A549 (cell line): Measurements from ENCODE around the gene PRR23E. TPM values are rescaled to one million over a fixed set of nuclear protein-coding genes. Genes with fewer than 3 reads are reported as not detected.

Experiments
- ATAC-seq, 2 experiments: fragments of 200-7000 bp in 1 of 2; fragments of >200 bp in 1 of 2; cut with Nextera tagmentation in 1 of 2; cut with Tn5 transposase in 1 of 2; 3 replicates each; pipeline versions ENCODE4 v1.8.0 to v1.9.1; 2018 to 2020; ENCODE audit warnings: mild to moderate bottlenecking in 1 of 2, moderate library complexity in 1 of 2
- CTCF ChIA-PET: fragments of 300-600 bp; sonication (Branson Sonifier 250); formaldehyde crosslinking; extraction: SDS; loops from one replicate; lab custom pipeline; 2021; ENCODE audit warnings: antibody characterized with exemption, inconsistent platforms; lab: Yijun Ruan, JAX
- POLR2A ChIA-PET: fragments of 350-600 bp; formaldehyde crosslinking; extraction: SDS; loops from one replicate; lab custom pipeline; 2021; ENCODE audit warnings: antibody characterized with exemption, inconsistent platforms; lab: Yijun Ruan, JAX
- DNase-seq, 2 experiments: peaks; one replicate each; pipeline versions ENCODE4 v3.0.0 to v3.0.0-alpha.2; 2011 to 2016; ENCODE audit warnings: low read depth in 1 of 2, low spot score in 1 of 2
- FAIRE-seq: peaks from 2 replicates; lab custom pipeline; 2011; peaks lifted over from hg19 to GRCh38; lab: Jason Lieb, UNC
- H3K27ac ChIP-seq, 2 experiments: fragments of >200 bp; sonication (Bioruptor Twin); formaldehyde crosslinking; 3 replicates each; pipeline ENCODE4 v1.5.1; 2016 to 2017
- H3K4me1 ChIP-seq: fragments of >200 bp; sonication (Bioruptor Twin); formaldehyde crosslinking; 3 replicates; pipeline ENCODE4 v1.6.1; 2016
- H3K4me2 ChIP-seq: fragments of >200 bp; sonication (Bioruptor Twin); formaldehyde crosslinking; 3 replicates; pipeline ENCODE4 v1.6.1; 2016
- H3K4me3 ChIP-seq: fragments of >200 bp; sonication (Bioruptor Twin); formaldehyde crosslinking; 3 replicates; pipeline ENCODE4 v1.5.1; 2016
- H3K9me3 ChIP-seq: fragments of >200 bp; sonication (Bioruptor Twin); formaldehyde crosslinking; 3 replicates; pipeline ENCODE4 v1.6.1; 2016
- ATOH8 ChIP-seq: fragments of 250-450 bp; sonication (Bioruptor Pico); IDR thresholded peaks from 2 replicates; pipeline ENCODE4 v1.5.0; 2020; ENCODE audit warnings: low read depth, mild to moderate bottlenecking, moderate library complexity
- CEBPB ChIP-seq, 2 experiments: fragments of >200 bp in 1 of 2; sonication (Bioruptor Twin) in 1 of 2; formaldehyde crosslinking in 1 of 2; IDR thresholded peaks; 2 replicates each; pipeline ENCODE4 v1.6.1; 2012 to 2016
- CTCF ChIP-seq: fragments of >200 bp; sonication (Bioruptor Twin); formaldehyde crosslinking; IDR thresholded peaks from 3 replicates; pipeline ENCODE4 v1.5.1; 2016
- EP300 ChIP-seq, 2 experiments: fragments of >200 bp; sonication (Bioruptor Twin); formaldehyde crosslinking; IDR thresholded peaks; 2 replicates in 1 of 2; 3 replicates in 1 of 2; pipeline ENCODE4 v1.6.1; 2016 to 2017
- FOSL2 ChIP-seq, 2 experiments: fragments of 450-650 bp in 1 of 2; fragments of >200 bp in 1 of 2; sonication (Bioruptor Twin) in 1 of 2; formaldehyde crosslinking; IDR thresholded peaks; 2 replicates each; pipeline versions ENCODE4 v1.5.0 to v1.6.1; 2016 to 2020; ENCODE audit warnings: mild to moderate bottlenecking in 1 of 2, moderate library complexity in 1 of 2
- HEYL ChIP-seq: fragments of 250-450 bp; sonication (Bioruptor Pico); IDR thresholded peaks from 2 replicates; pipeline ENCODE4 v1.8.0; 2021; ENCODE audit warnings: mild to moderate bottlenecking, moderate library complexity
- HMGXB4 ChIP-seq: fragments of 250-450 bp; sonication (Bioruptor Pico); IDR thresholded peaks from 2 replicates; pipeline ENCODE4 v1.5.0; 2021; ENCODE audit warnings: mild to moderate bottlenecking, moderate library complexity, borderline replicate concordance
- HOXA7 ChIP-seq: fragments of 250-450 bp; sonication (Bioruptor Pico); IDR thresholded peaks from 2 replicates; pipeline ENCODE4 v1.5.0; 2020; ENCODE audit warnings: mild to moderate bottlenecking, moderate library complexity
- NPAS2 ChIP-seq: fragments of 250-450 bp; sonication (Bioruptor Pico); IDR thresholded peaks from 2 replicates; pipeline ENCODE4 v1.8.0; 2022; ENCODE audit warnings: mild to moderate bottlenecking, moderate library complexity, borderline replicate concordance
- PBX3 ChIP-seq: IDR thresholded peaks from 2 replicates; pipeline ENCODE4 v1.6.1; 2012
- POLR2A ChIP-seq: IDR thresholded peaks from 2 replicates; pipeline ENCODE4 v1.6.1; 2012; ENCODE audit warnings: mild to moderate bottlenecking, low read length
- POLR2AphosphoS2 ChIP-seq: conservative IDR thresholded peaks from 2 replicates; pipeline ENCODE4 v1.6.1; 2012; ENCODE audit warnings: low read length, improper control_type of control experiment, inconsistent platforms
- RARB ChIP-seq: fragments of 250-450 bp; sonication (Bioruptor Pico); IDR thresholded peaks from 2 replicates; pipeline ENCODE4 v1.8.0; 2021; ENCODE audit warnings: mild to moderate bottlenecking, moderate library complexity
- RCOR1 ChIP-seq: fragments of 150-350 bp; IDR thresholded peaks from 2 replicates; pipeline ENCODE4 v1.6.1; 2014; ENCODE audit warnings: antibody characterized with exemption, low read length, low read depth
- REST ChIP-seq: fragments of 200-600 bp; sonication (generic); IDR thresholded peaks from 2 replicates; pipeline ENCODE4 v1.6.1; 2016; ENCODE audit warnings: antibody characterized with exemption, mild to moderate bottlenecking, moderate library complexity
- SMC3 ChIP-seq: fragments of >200 bp; sonication (Bioruptor Twin); formaldehyde crosslinking; IDR thresholded peaks from 3 replicates; pipeline ENCODE4 v1.6.1; 2018; ENCODE audit warnings: inconsistent platforms
- SREBF2 ChIP-seq: fragments of 450-650 bp; IDR thresholded peaks from 2 replicates; pipeline ENCODE4 v1.6.1; 2014; ENCODE audit warnings: mild to moderate bottlenecking, moderate library complexity
- ZNF302 ChIP-seq: fragments of 250-450 bp; sonication (Bioruptor Pico); IDR thresholded peaks from 2 replicates; pipeline ENCODE4 v1.9.0; 2021; ENCODE audit warnings: inconsistent platforms, mild to moderate bottlenecking, moderate library complexity
- WGBS: methylation state at CpG from one replicate; pipeline ENCODE4 v1.1.6; 2017; ENCODE audit errors: missing lambda C conversion rate; 5-methylcytosine and 5-hydroxymethylcytosine counted together
- polyA plus RNA-seq, 4 experiments: library from polyadenylated mRNA; depleted of rRNA in 3 of 4; stranded (reverse); fragments of >200 nt; fragmentation: RNase III in 1 of 4; extraction: RNeasy Plus Mini Kit Qiagen cat#74134 plus additional on column Dnase treatment in 1 of 4; gene quantifications; 2 replicates in 3 of 4; 3 replicates in 1 of 4; pipeline ENCODE4 v1.2.3, GENCODE V29; 2011 to 2017

PRR23E gene
- polyA plus RNA-seq, 2 of the 4 experiments (the other 2 are of a cell fraction): not detected

GRCh38 chr3:127194601-127195187 lies 1.8 kb downstream of the PRR23E start (continued):
- TF ChIP-seq REST: no peak
- TF ChIP-seq, all 56 proteins: peak for 0

GRCh38 chr3:127195417-127195816 lies 2.5 kb downstream of the PRR23E start:
- Histone ChIP-seq H3K4me2 (no peak overlapping the region), H3K27ac (no peak overlapping the region), H3K4me1 (no peaks in the 10 kb centered on the region), H3K4me3 (no peak overlapping the region), H3K9me3 (peaks cover 4% of the 10 kb centered on the region; the same call in 1 of the 3 replicates)
- 28% methylated on average over 6 of the region's 6 CpGs for WGBS
- no peak for FAIRE-seq
- no peak for ATAC-seq
- POLR2A ChIA-PET: no interaction called here
- no peak for TF ChIP-seq NPAS2 (CRISPR knock-in tag)
- TF ChIP-seq ATOH8 (CRISPR knock-in tag): no peak
- TF ChIP-seq RCOR1: no peak
- no peak for TF ChIP-seq FOSL2 (IDR thresholded peaks at IDR 0.05)
- TF ChIP-seq FOSL2 (CRISPR knock-in tag; IDR thresholded peaks at IDR 0.05): no peak
- TF ChIP-seq EP300 (IDR thresholded peaks at IDR 0.05): no peak
- TF ChIP-seq HOXA7 (CRISPR knock-in tag): no peak
- TF ChIP-seq POLR2A: no peak
- no peak for TF ChIP-seq SREBF2
- no peak for TF ChIP-seq SMC3
- TF ChIP-seq HEYL (CRISPR knock-in tag): no peak
- no peak for TF ChIP-seq ZNF302 (CRISPR knock-in tag)
- TF ChIP-seq CTCF: no peak
- DNase-seq: no peak
- CTCF ChIA-PET: interaction anchor here (1.6 kb wide), 1 partner anchor 18 kb away, joined by 3 read pairs; no protein-coding TSS in a partner anchor

GRCh38 chr3:127196002-127196401 lies 3.1 kb downstream of the PRR23E start:
- TF ChIP-seq HOXA7 (CRISPR knock-in tag): no peak
- no peak for TF ChIP-seq RARB (CRISPR knock-in tag)
- no peak for TF ChIP-seq RCOR1
- TF ChIP-seq PBX3: no peak
- TF ChIP-seq CEBPB (IDR thresholded peaks at IDR 0.05): no peak
- no peak for TF ChIP-seq POLR2AphosphoS2
- no peak for TF ChIP-seq HMGXB4 (CRISPR knock-in tag)
- ATAC-seq (no peak), DNase-seq (no peak), FAIRE-seq (no peak)
- WGBS: 44% methylated on average over 2 of the region's 2 CpGs
- CTCF ChIA-PET: interaction anchor here (1.6 kb wide), 1 partner anchor 18 kb away, joined by 3 read pairs; no protein-coding TSS in a partner anchor
- H3K4me1 ChIP-seq: no peaks in the 10 kb centered on the region
- no peak overlapping the region for H3K4me2 ChIP-seq
- H3K27ac ChIP-seq: no peak overlapping the region
- POLR2A ChIA-PET: no interaction called here
- peaks cover 4% of the 10 kb centered on the region; the same call in 1 of the 3 replicates for H3K9me3 ChIP-seq
- H3K4me3 ChIP-seq: no peak overlapping the region
